Keratinocyte (primary cell): ENCODE results near the gene ELAVL1. TPM values are rescaled to one million over a fixed set of nuclear protein-coding genes. Genes with fewer than 3 reads are reported as not detected.
A peak's percentile ranks its signal among the peaks of the same experiment; 100 is the strongest.

Experiments
- DNase-seq: peaks from one replicate; pipeline ENCODE4 v3.0.0-alpha.2; 2011; ENCODE audit warnings: low read depth, missing footprints, low spot score
- FAIRE-seq: peaks from 2 replicates; lab custom pipeline; 2011; peaks lifted over from hg19 to GRCh38; lab: Jason Lieb, UNC
- H2AFZ ChIP-seq: 2 replicates; pipeline ENCODE4 v1.6.0; 2012; ENCODE audit warnings: low read length, control low read depth, inconsistent platforms; ENCODE audit not compliant: control insufficient read depth
- H3K27ac ChIP-seq: 2 replicates; pipeline ENCODE4 v1.5.1; 2011; ENCODE audit warnings: low read length; ENCODE audit not compliant: control insufficient read depth, insufficient read depth
- H3K27me3 ChIP-seq: 3 replicates; pipeline ENCODE4 v1.6.0; 2011; ENCODE audit warnings: low read length; ENCODE audit not compliant: control insufficient read depth, insufficient read depth; ENCODE audit errors: extremely low read depth
- H3K36me3 ChIP-seq, 2 experiments: 2 replicates in 1 of 2; 3 replicates in 1 of 2; pipeline ENCODE4 v1.5.1; 2011; ENCODE audit warnings: low read length in 2 of 2, mild to moderate bottlenecking in 1 of 2; ENCODE audit not compliant: control insufficient read depth in 2 of 2, insufficient read depth in 2 of 2; ENCODE audit errors: extremely low read depth in 1 of 2
- H3K4me1 ChIP-seq: 3 replicates; pipeline ENCODE4 v1.5.1; 2011; ENCODE audit warnings: low read length; ENCODE audit not compliant: control insufficient read depth, insufficient read depth; ENCODE audit errors: extremely low read depth
- H3K4me2 ChIP-seq: 3 replicates; pipeline ENCODE4 v1.6.0; 2011; ENCODE audit warnings: low read depth, low read length; ENCODE audit not compliant: control insufficient read depth, insufficient read depth; ENCODE audit errors: extremely low read depth
- H3K4me3 ChIP-seq, 3 experiments: fragments of 200-600 bp in 1 of 3; sonication (generic) in 1 of 3; 2 replicates in 2 of 3; 3 replicates in 1 of 3; pipeline ENCODE4 v1.5.1; 2011 to 2016; ENCODE audit warnings: low read length in 3 of 3, mild to moderate bottlenecking in 3 of 3, control low read depth in 2 of 3, inconsistent platforms in 1 of 3, low read depth in 1 of 3, mixed read lengths in 1 of 3, mixed run types in 1 of 3, moderate library complexity in 1 of 3; ENCODE audit not compliant: control insufficient read depth in 2 of 3, insufficient read depth in 2 of 3; ENCODE audit errors: extremely low read depth in 1 of 3
- H3K79me2 ChIP-seq: 2 replicates; pipeline ENCODE4 v1.6.0; 2012; ENCODE audit warnings: low read length; ENCODE audit not compliant: control insufficient read depth, insufficient read depth
- H3K9ac ChIP-seq: 3 replicates; pipeline ENCODE4 v1.6.0; 2011; ENCODE audit warnings: low read length; ENCODE audit not compliant: control insufficient read depth, insufficient read depth; ENCODE audit errors: extremely low read depth
- H3K9me1 ChIP-seq: 3 replicates; pipeline ENCODE4 v1.6.0; 2011; ENCODE audit warnings: low read length; ENCODE audit not compliant: control insufficient read depth, insufficient read depth; ENCODE audit errors: extremely low read depth
- H3K9me3 ChIP-seq: 2 replicates; pipeline ENCODE4 v1.5.1; 2012; ENCODE audit warnings: low read depth, low read length; ENCODE audit not compliant: control insufficient read depth
- H4K20me1 ChIP-seq: 3 replicates; pipeline ENCODE4 v1.6.0; 2011; ENCODE audit warnings: low read length; ENCODE audit not compliant: control insufficient read depth, insufficient read depth; ENCODE audit errors: extremely low read depth
- EZH2 ChIP-seq: IDR thresholded peaks from one replicate; pipeline ENCODE4 v1.6.1; 2012; ENCODE audit warnings: inconsistent platforms, mild to moderate bottlenecking, low read length, moderate library complexity
- dilution Hi-C: fragments of 300-500 bp; cut with MboI; formaldehyde crosslinking; loops from one replicate; pipeline ENCODE4 v1.7.0; 2020; ENCODE audit warnings: low sequenced_read_pairs; ENCODE audit not compliant: extremely low pct_ligation_motif_present
- polyA plus RNA-seq, 5 experiments: library from polyadenylated mRNA; depleted of rRNA in 3 of 5; stranded (reverse) in 3 of 5; stranded (forward) in 1 of 5; unstranded in 1 of 5; fragments of >200 nt; gene quantifications; 1 replicate in 1 of 5; 2 replicates in 3 of 5; 3 replicates in 1 of 5; pipeline versions ENCODE4 v1.2.1 to v1.2.3, GENCODE V29; 2011 to 2012; ENCODE audit warnings: missing spikeins in 2 of 5, low read depth in 1 of 5, low replicate concordance in 1 of 5
- TF ChIP-seq, protein P1 (sequence below), 3 experiments: IDR thresholded peaks in 1 of 3; conservative IDR thresholded peaks in 1 of 3; optimal IDR thresholded peaks in 1 of 3; 2 replicates in 2 of 3; 3 replicates in 1 of 3; pipeline versions ENCODE3 to v1.5.1; 2011; ENCODE audit warnings: low read length in 3 of 3, mild to moderate bottlenecking in 3 of 3, moderate library complexity in 2 of 3, control low read depth in 1 of 3, inconsistent platforms in 1 of 3; ENCODE audit not compliant: insufficient read depth in 2 of 3; ENCODE audit errors: extremely low read depth in 1 of 3

The ELAVL1 gene
- polyA plus RNA-seq, 1 donor (not counting 4 experiments of a cell fraction or from before 2014, with no cell fraction given): 46.9 TPM

GRCh38 chr19:8052464-8052859, 47.0 kb upstream of the ELAVL1 start, which contains the start of gene CCL25:
CCL25 (plus strand) TSS chr19:8052760; CDS start chr19:8053050, 290 bp downstream.
- Histone ChIP-seq H3K27ac (no peak within 1 kb of the TSS), H4K20me1 (no peaks in the 10 kb centered on the region), H3K79me2 (no peaks in the 10 kb centered on the region), H3K4me1 (no peaks in the 10 kb centered on the region), H3K9me1 (no peaks in the 10 kb centered on the region), H3K36me3 (no peaks in the 10 kb centered on the region), H3K4me2 (no peak within 1 kb of the TSS), H3K4me3 (no peak within 1 kb of the TSS), H3K27me3 (peaks cover 5% of the 10 kb centered on the region), H3K9ac (no peak within 1 kb of the TSS), H2AFZ (no peak within 1 kb of the TSS), H3K9me3 (no peaks in the 10 kb centered on the region)
- no peak for DNase-seq
- dilution Hi-C loops: no loop called here
- TF ChIP-seq, protein P1, sequence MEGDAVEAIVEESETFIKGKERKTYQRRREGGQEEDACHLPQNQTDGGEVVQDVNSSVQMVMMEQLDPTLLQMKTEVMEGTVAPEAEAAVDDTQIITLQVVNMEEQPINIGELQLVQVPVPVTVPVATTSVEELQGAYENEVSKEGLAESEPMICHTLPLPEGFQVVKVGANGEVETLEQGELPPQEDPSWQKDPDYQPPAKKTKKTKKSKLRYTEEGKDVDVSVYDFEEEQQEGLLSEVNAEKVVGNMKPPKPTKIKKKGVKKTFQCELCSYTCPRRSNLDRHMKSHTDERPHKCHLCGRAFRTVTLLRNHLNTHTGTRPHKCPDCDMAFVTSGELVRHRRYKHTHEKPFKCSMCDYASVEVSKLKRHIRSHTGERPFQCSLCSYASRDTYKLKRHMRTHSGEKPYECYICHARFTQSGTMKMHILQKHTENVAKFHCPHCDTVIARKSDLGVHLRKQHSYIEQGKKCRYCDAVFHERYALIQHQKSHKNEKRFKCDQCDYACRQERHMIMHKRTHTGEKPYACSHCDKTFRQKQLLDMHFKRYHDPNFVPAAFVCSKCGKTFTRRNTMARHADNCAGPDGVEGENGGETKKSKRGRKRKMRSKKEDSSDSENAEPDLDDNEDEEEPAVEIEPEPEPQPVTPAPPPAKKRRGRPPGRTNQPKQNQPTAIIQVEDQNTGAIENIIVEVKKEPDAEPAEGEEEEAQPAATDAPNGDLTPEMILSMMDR (optimal IDR thresholded peaks at IDR 0.05 in 1 of 3, IDR thresholded peaks at IDR 0.05 in 1 of 3, conservative IDR thresholded peaks at IDR 0.05 in 1 of 3; ENCODE audit: extremely low read depth in 1 of 3, insufficient read depth in 2 of 3, low read length in 3 of 3): no peak
- TF ChIP-seq EZH2: no peak
- FAIRE-seq: no peak

GRCh38 chr19:8050274-8051096, 45.0 kb upstream of the ELAVL1 start:
- Histone ChIP-seq H3K4me3 (peak overlapping the region in 1 of 3 experiments; percentile 16), H4K20me1 (no peaks in the 10 kb centered on the region), H3K9me3 (no peaks in the 10 kb centered on the region), H3K4me1 (no peaks in the 10 kb centered on the region), H3K27me3 (peaks cover 5% of the 10 kb centered on the region), H3K9ac (no peak overlapping the region), H3K36me3 (no peaks in the 10 kb centered on the region), H3K79me2 (no peaks in the 10 kb centered on the region), H2AFZ (peak overlapping the region; percentile 33), H3K27ac (no peak overlapping the region), H3K9me1 (no peaks in the 10 kb centered on the region), H3K4me2 (peak overlapping the region; percentile 16)
- no peak for FAIRE-seq
- peak; percentile 60 for DNase-seq
- TF ChIP-seq EZH2: no peak
- TF ChIP-seq, protein P1 (optimal IDR thresholded peaks at IDR 0.05 in 1 of 3, IDR thresholded peaks at IDR 0.05 in 1 of 3, conservative IDR thresholded peaks at IDR 0.05 in 1 of 3; ENCODE audit: extremely low read depth in 1 of 3, insufficient read depth in 2 of 3, low read length in 3 of 3): no peak
- dilution Hi-C loops: no loop called here
